Thymus (tissue), 11 donors: ENCODE measurements around the gene CDYL2. TPM values are rescaled to one million over a fixed set of nuclear protein-coding genes. Genes with fewer than 3 reads are reported as not detected.

Source experiments
- DNase-seq, 9 donors: peaks; one replicate each; pipeline ENCODE4 v3.0.0-alpha.2; 2013; ENCODE audit warnings: low spot score in 9 of 9, low read depth in 6 of 9, missing footprints in 1 of 9
- H3K27ac ChIP-seq, 2 donors: one replicate each; pipeline ENCODE4 v1.5.1; 2013; ENCODE audit warnings: control low read depth in 1 of 2, low read depth in 1 of 2, low read length in 1 of 2, mild to moderate bottlenecking in 1 of 2, moderate library complexity in 1 of 2
- H3K27me3 ChIP-seq, 2 donors: one replicate each; pipeline ENCODE4 v1.5.1; 2013; ENCODE audit warnings: low read length in 1 of 2; ENCODE audit not compliant: control insufficient read depth in 2 of 2, insufficient read depth in 1 of 2
- H3K36me3 ChIP-seq, 2 donors: one replicate each; pipeline ENCODE4 v1.5.1; 2013; ENCODE audit warnings: low read length in 1 of 2, mild to moderate bottlenecking in 1 of 2, moderate library complexity in 1 of 2; ENCODE audit not compliant: control insufficient read depth in 2 of 2, insufficient read depth in 2 of 2
- H3K4me1 ChIP-seq, 2 donors: one replicate each; pipeline ENCODE4 v1.5.1; 2013; ENCODE audit warnings: low read length in 2 of 2; ENCODE audit not compliant: control insufficient read depth in 2 of 2, insufficient read depth in 2 of 2
- H3K4me3 ChIP-seq, 2 donors: one replicate each; pipeline ENCODE4 v1.5.1; 2013; ENCODE audit warnings: low read length in 2 of 2, control low read depth in 1 of 2, mild to moderate bottlenecking in 1 of 2
- H3K9me3 ChIP-seq, 2 donors: one replicate each; pipeline ENCODE4 v1.5.1; 2013; ENCODE audit warnings: low read length in 1 of 2, mild to moderate bottlenecking in 1 of 2; ENCODE audit not compliant: control insufficient read depth in 2 of 2, insufficient read depth in 1 of 2
- WGBS: extraction: QIAGEN DNeasy Blood & Tissue Kit; methylation state at CpG from one replicate; pipeline ENCODE4 v1.1.7; 2013; 5-methylcytosine and 5-hydroxymethylcytosine counted together
- polyA plus RNA-seq: library from polyadenylated mRNA; stranded (reverse); fragments of 200-250 nt; gene quantifications from one replicate; pipeline ENCODE4 v1.2.3, GENCODE V29; 2013
- total RNA-seq: library from RNA; stranded (reverse); fragments of 120-200 nt; gene quantifications from one replicate; pipeline ENCODE4 v1.2.4, GENCODE V29; 2013
- donor health status: healthy.

CDYL2 gene
- total and polyA plus RNA-seq, 2 donors = 2.0 to 2.6 TPM

GRCh38 chr16:80631581-80631980 lies 172.8 kb downstream of the CDYL2 start:
- WGBS = 82% methylated on average over 3 of the region's 3 CpGs
- H3K4me3 ChIP-seq = no peak overlapping the region
- H3K27ac ChIP-seq = no peak overlapping the region
- H3K36me3 ChIP-seq = no peaks in the 10 kb centered on the region
- no peaks in the 10 kb centered on the region for H3K27me3 ChIP-seq
- peaks cover 2 to 4% of the 10 kb centered on the region in 2 donors for H3K9me3 ChIP-seq
- no peak for DNase-seq
- no peaks in the 10 kb centered on the region for H3K4me1 ChIP-seq

- Histone ChIP-seq H3K9me3 (peaks cover 2 to 4% of the 10 kb centered on the region in 2 donors), H3K4me1 (no peaks in the 10 kb centered on the region), H3K4me3 (no peak overlapping the region), H3K27me3 (no peaks in the 10 kb centered on the region), H3K36me3 (no peaks in the 10 kb centered on the region), H3K27ac (no peak overlapping the region)
- WGBS = 79% methylated on average over 3 of the region's 3 CpGs
- DNase-seq = no peak
Observed at GRCh38 chr16:80628254-80628653, 176.1 kb downstream of the CDYL2 start.

- Histone ChIP-seq H3K9me3 (peaks cover 0 to 2% of the 10 kb centered on the region in 2 donors), H3K4me1 (no peaks in the 10 kb centered on the region), H3K27ac (no peak overlapping the region), H3K4me3 (no peak overlapping the region), H3K36me3 (no peaks in the 10 kb centered on the region), H3K27me3 (no peaks in the 10 kb centered on the region)
- no peak for DNase-seq
- 92% methylated on average over 1 of the region's 1 CpG for WGBS
Observed at GRCh38 chr16:80627108-80627507, 177.3 kb downstream of the CDYL2 start.

GRCh38 chr16:80623376-80623775 lies 181.0 kb downstream of the CDYL2 start:
- H3K27ac ChIP-seq = no peak overlapping the region
- no peaks in the 10 kb centered on the region for H3K9me3 ChIP-seq
- 91% methylated on average over 4 of the region's 4 CpGs for WGBS
- no peak overlapping the region for H3K4me3 ChIP-seq
- no peak for DNase-seq
- no peaks in the 10 kb centered on the region for H3K36me3 ChIP-seq
- H3K27me3 ChIP-seq = no peaks in the 10 kb centered on the region
- no peaks in the 10 kb centered on the region for H3K4me1 ChIP-seq

- Histone ChIP-seq H3K36me3 (no peaks in the 10 kb centered on the region), H3K4me1 (no peaks in the 10 kb centered on the region), H3K4me3 (no peak overlapping the region), H3K27me3 (no peaks in the 10 kb centered on the region), H3K9me3 (no peaks in the 10 kb centered on the region), H3K27ac (no peak overlapping the region)
- 98% methylated on average over 3 of the region's 3 CpGs for WGBS
- DNase-seq = no peak
Observed at GRCh38 chr16:80622007-80622406, 182.4 kb downstream of the CDYL2 start.

GRCh38 chr16:80620736-80621605 lies 183.4 kb downstream of the CDYL2 start:
- DNase-seq = no peak
- H3K4me3 ChIP-seq = no peak overlapping the region
- no peaks in the 10 kb centered on the region for H3K4me1 ChIP-seq
- WGBS = 97% methylated on average over 17 of the region's 17 CpGs
- H3K27me3 ChIP-seq = no peaks in the 10 kb centered on the region
- H3K9me3 ChIP-seq = no peaks in the 10 kb centered on the region
- H3K36me3 ChIP-seq = no peaks in the 10 kb centered on the region
- H3K27ac ChIP-seq = no peak overlapping the region

GRCh38 chr16:80619824-80620223 lies 184.6 kb downstream of the CDYL2 start:
- no peak for DNase-seq
- H3K4me1 ChIP-seq = no peaks in the 10 kb centered on the region
- H3K36me3 ChIP-seq = no peaks in the 10 kb centered on the region
- no peaks in the 10 kb centered on the region for H3K9me3 ChIP-seq
- H3K4me3 ChIP-seq = no peak overlapping the region
- no peak overlapping the region for H3K27ac ChIP-seq
- WGBS = 93% methylated on average over 4 of the region's 4 CpGs
- H3K27me3 ChIP-seq = no peaks in the 10 kb centered on the region

GRCh38 chr16:80618862-80619648 lies 185.3 kb downstream of the CDYL2 start:
- no peaks in the 10 kb centered on the region for H3K36me3 ChIP-seq
- H3K4me3 ChIP-seq = no peak overlapping the region
- no peaks in the 10 kb centered on the region for H3K4me1 ChIP-seq
- 93% methylated on average over 14 of the region's 14 CpGs for WGBS
- no peaks in the 10 kb centered on the region for H3K27me3 ChIP-seq
- H3K9me3 ChIP-seq = peaks cover 0 to under 1% of the 10 kb centered on the region in 2 donors
- DNase-seq = no peak
- H3K27ac ChIP-seq = no peak overlapping the region

- no peak for DNase-seq
- H3K36me3 ChIP-seq = no peaks in the 10 kb centered on the region
- no peak overlapping the region for H3K4me3 ChIP-seq
- over 99% methylated on average over 3 of the region's 3 CpGs for WGBS
- H3K27me3 ChIP-seq = no peaks in the 10 kb centered on the region
- H3K9me3 ChIP-seq = peaks cover 0 to 1% of the 10 kb centered on the region in 2 donors
- H3K27ac ChIP-seq = no peak overlapping the region
- no peaks in the 10 kb centered on the region for H3K4me1 ChIP-seq
Observed at GRCh38 chr16:80616362-80616761, 188.0 kb downstream of the CDYL2 start.
